ENCODE results near the gene RALB. TPM values are rescaled to one million over a fixed set of nuclear protein-coding genes. Genes with fewer than 3 reads are reported as not detected.

Gene RALB
- total RNA-seq, 1 donor from 2014 or later: 25.4 TPM

DNA sequence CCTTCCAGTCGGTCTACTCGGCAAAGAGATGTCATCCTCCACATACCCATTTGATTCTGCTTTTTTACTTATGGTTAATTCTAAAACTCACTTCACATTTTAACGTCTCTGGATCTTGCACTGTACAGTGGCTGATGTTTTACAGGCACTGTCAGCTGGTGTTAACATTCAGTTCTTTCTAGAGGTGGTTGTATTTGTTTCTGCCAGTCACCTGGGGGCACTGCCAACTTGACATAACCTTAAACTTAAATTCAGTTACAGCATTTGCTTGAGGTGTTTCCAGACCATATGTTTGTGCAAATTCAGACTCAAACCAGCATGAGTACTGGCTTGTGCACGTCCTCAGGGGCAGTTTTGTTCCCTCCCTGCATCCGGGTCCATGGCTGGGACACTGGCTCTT, 24.1 kb upstream of the RALB start:
- DNase-seq (ENCODE audit: extremely low spot score, unreplicated experiment): no peak
- Mint-ChIP-seq H3K27ac (ENCODE audit: unreplicated experiment) (no peak overlapping the region), H3K4me3 (ENCODE audit: unreplicated experiment) (no peak overlapping the region), H3K36me3 (ENCODE audit: unreplicated experiment) (no peaks in the 10 kb centered on the region), H3K9me3 (ENCODE audit: unreplicated experiment) (no peaks in the 10 kb centered on the region), H3K27me3 (ENCODE audit: unreplicated experiment) (peaks cover 21% of the 10 kb centered on the region), H3K4me1 (ENCODE audit: unreplicated experiment) (peaks cover 4% of the 10 kb centered on the region)
- TF ChIP-seq, protein P1, sequence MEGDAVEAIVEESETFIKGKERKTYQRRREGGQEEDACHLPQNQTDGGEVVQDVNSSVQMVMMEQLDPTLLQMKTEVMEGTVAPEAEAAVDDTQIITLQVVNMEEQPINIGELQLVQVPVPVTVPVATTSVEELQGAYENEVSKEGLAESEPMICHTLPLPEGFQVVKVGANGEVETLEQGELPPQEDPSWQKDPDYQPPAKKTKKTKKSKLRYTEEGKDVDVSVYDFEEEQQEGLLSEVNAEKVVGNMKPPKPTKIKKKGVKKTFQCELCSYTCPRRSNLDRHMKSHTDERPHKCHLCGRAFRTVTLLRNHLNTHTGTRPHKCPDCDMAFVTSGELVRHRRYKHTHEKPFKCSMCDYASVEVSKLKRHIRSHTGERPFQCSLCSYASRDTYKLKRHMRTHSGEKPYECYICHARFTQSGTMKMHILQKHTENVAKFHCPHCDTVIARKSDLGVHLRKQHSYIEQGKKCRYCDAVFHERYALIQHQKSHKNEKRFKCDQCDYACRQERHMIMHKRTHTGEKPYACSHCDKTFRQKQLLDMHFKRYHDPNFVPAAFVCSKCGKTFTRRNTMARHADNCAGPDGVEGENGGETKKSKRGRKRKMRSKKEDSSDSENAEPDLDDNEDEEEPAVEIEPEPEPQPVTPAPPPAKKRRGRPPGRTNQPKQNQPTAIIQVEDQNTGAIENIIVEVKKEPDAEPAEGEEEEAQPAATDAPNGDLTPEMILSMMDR (IDR thresholded peaks at IDR 0.05): peak; percentile 9

DNA sequence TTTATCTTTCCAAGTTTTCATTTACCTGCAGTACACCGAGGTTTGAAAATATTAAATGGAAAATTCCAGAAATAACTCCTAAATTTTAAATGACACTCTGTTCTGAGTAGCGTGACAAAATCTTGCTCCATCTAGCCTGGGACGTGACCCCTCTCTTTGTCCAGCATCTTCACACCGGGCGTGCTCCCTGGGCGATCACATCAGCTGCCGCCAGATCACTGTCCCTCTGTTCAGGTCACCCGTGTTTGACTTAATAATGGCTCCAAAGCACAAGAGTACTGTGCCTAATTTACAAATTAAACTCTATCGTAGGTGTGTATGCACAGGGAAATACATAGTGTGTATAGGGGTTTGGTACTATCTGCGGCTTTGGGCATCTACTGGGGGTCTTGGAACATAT, 23.3 kb upstream of the RALB start:
- H3K36me3 Mint-ChIP-seq (ENCODE audit: unreplicated experiment): no peaks in the 10 kb centered on the region
- peaks cover 21% of the 10 kb centered on the region for H3K27me3 Mint-ChIP-seq (ENCODE audit: unreplicated experiment)
- no peaks in the 10 kb centered on the region for H3K9me3 Mint-ChIP-seq (ENCODE audit: unreplicated experiment)
- H3K4me1 Mint-ChIP-seq (ENCODE audit: unreplicated experiment): no peaks in the 10 kb centered on the region
- TF ChIP-seq, protein P1 (IDR thresholded peaks at IDR 0.05): no peak
- DNase-seq (ENCODE audit: extremely low spot score, unreplicated experiment): no peak
- H3K27ac Mint-ChIP-seq (ENCODE audit: unreplicated experiment): no peak overlapping the region
- no peak overlapping the region for H3K4me3 Mint-ChIP-seq (ENCODE audit: unreplicated experiment)

DNA sequence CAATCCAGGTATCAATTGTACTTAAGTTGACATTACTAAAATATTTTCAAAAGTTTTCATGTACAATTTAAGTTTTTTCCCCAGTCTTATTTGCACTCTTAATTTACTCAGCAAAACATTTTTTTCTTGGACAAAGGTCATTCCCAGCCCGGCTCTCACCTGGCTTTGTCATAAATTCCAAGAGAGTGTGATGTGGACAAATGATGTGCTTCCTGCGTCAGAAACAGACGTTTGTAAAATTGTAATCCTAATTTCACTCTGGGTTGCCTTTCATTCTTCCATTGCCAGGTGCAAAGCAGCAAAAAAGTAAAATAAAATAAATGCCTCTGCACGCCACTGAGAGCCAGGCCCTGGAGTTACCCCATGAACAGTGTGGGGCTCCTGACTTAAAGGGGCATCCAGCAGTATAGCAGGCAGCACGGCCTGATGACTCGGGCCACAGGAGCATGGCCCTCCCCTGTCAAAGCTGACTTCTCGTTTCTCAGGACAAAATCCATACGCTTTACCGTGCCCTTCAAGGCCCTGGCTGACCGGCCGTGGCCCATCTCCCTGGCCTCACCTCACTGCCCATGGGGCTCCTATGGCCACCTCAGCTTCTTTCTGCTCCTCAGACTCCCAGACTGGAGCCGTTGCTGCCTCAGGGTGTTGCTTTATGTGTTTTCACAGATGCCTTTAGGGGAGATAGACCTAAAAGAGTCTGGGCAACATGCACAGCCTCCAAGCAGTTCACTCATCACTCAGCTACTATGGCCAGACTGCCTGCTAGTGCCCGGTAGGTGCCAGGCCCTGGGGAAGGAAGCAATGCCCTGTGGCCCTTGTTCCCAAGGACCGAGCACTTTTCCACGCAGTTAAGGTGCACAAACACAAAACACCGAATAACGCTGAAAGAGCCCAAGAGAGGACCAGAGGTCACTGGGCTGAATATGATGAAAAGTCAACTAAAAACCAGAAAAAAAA, 21.9 kb upstream of the RALB start:
- no peak overlapping the region for H3K27ac Mint-ChIP-seq (ENCODE audit: unreplicated experiment)
- no peaks in the 10 kb centered on the region for H3K9me3 Mint-ChIP-seq (ENCODE audit: unreplicated experiment)
- H3K4me3 Mint-ChIP-seq (ENCODE audit: unreplicated experiment): no peak overlapping the region
- no peaks in the 10 kb centered on the region for H3K36me3 Mint-ChIP-seq (ENCODE audit: unreplicated experiment)
- no peaks in the 10 kb centered on the region for H3K4me1 Mint-ChIP-seq (ENCODE audit: unreplicated experiment)
- DNase-seq (ENCODE audit: extremely low spot score, unreplicated experiment): no peak
- TF ChIP-seq, protein P1 (IDR thresholded peaks at IDR 0.05): no peak
- H3K27me3 Mint-ChIP-seq (ENCODE audit: unreplicated experiment): peaks cover 21% of the 10 kb centered on the region

DNA sequence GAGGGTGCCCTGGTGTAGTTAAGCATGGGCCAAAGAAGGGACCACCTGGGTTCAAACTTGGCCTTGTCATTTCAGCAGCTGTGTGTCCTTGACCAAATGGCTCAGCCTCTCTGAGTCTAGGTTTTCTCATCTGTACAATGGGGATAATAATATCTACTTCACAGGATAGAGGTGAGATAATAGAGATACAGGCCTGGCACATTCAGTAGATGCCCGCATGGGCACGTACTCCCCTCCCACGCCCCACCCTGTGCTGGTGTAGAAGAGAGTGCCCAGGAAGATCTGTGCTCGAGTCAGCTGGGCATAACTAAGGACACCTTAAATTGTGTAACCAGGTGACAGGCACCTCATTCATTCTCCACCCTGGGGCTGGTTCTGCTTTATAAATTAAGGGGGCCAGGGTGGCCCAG, 21.1 kb upstream of the RALB start:
- TF ChIP-seq, protein P1 (IDR thresholded peaks at IDR 0.05): no peak
- H3K36me3 Mint-ChIP-seq (ENCODE audit: unreplicated experiment): no peaks in the 10 kb centered on the region
- H3K9me3 Mint-ChIP-seq (ENCODE audit: unreplicated experiment): no peaks in the 10 kb centered on the region
- H3K27me3 Mint-ChIP-seq (ENCODE audit: unreplicated experiment): peaks cover 21% of the 10 kb centered on the region
- H3K27ac Mint-ChIP-seq (ENCODE audit: unreplicated experiment): no peak overlapping the region
- no peaks in the 10 kb centered on the region for H3K4me1 Mint-ChIP-seq (ENCODE audit: unreplicated experiment)
- H3K4me3 Mint-ChIP-seq (ENCODE audit: unreplicated experiment): no peak overlapping the region
- no peak for DNase-seq (ENCODE audit: extremely low spot score, unreplicated experiment)

DNA sequence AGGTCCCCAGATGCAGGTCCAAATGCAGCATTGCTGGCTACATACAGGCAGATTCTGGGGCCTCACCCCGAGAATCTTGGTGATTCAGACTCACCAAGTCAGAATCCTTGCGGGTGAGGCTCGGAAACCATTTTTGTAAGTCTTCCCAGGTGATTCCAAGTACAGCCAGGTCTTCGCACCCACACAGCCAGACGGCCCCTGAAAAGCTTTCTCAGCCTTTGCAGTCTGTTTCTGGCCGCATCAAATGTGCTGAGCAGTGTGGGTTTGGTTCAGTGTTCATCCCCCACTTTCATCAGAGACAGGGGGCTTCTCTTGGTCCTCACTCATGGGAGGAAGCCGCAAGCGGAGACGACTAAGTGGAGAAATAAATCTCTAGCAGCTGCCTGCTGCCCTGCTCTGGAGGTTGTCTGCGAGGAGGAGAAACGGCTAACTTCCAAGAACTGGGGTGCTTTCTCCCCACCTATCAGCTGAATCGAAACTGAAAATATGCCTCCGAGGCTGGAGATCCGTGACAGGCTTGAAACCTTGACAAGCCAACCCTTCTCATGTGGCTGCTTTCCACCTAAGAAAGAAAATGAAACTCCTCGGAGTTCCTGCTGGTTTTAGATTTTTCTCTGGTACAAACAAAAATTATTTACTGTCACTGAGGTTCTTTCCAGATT, 20.5 kb upstream of the RALB start:
- Mint-ChIP-seq H3K4me3 (ENCODE audit: unreplicated experiment) (no peak overlapping the region), H3K27ac (ENCODE audit: unreplicated experiment) (no peak overlapping the region), H3K27me3 (ENCODE audit: unreplicated experiment) (peaks cover 21% of the 10 kb centered on the region), H3K4me1 (ENCODE audit: unreplicated experiment) (no peaks in the 10 kb centered on the region), H3K36me3 (ENCODE audit: unreplicated experiment) (no peaks in the 10 kb centered on the region), H3K9me3 (ENCODE audit: unreplicated experiment) (no peaks in the 10 kb centered on the region)
- TF ChIP-seq, protein P1 (IDR thresholded peaks at IDR 0.05): no peak
- no peak for DNase-seq (ENCODE audit: extremely low spot score, unreplicated experiment)
